NCI-H2029 treated with DMSO at 0.1 percent for 48 hours (cell line): ENCODE data around the gene LRTM2.

Experiments
- DNase-seq: peaks from one replicate; lab custom pipeline; 2025; lab: John Stamatoyannopoulos, UW

The LRTM2 gene

GRCh38 chr12:1864867-1865266 lies 44.5 kb downstream of the LRTM2 start:
- no peak for DNase-seq

GRCh38 chr12:1865284-1865866 lies 45.0 kb downstream of the LRTM2 start:
- DNase-seq: no peak

GRCh38 chr12:1869145-1869544 lies 48.8 kb downstream of the LRTM2 start:
- DNase-seq: no peak

GRCh38 chr12:1870086-1870485 lies 49.7 kb downstream of the LRTM2 start:
- DNase-seq: no peak

GRCh38 chr12:1870998-1871917 lies 50.9 kb downstream of the LRTM2 start:
- no peak for DNase-seq

- DNase-seq: no peak
Measured at GRCh38 chr12:1872001-1872400, 51.6 kb downstream of the LRTM2 start.

- no peak for DNase-seq
Measured at GRCh38 chr12:1872448-1872847, 52.1 kb downstream of the LRTM2 start.

- DNase-seq: no peak
Measured at GRCh38 chr12:1873531-1874510, 53.5 kb downstream of the LRTM2 start.

GRCh38 chr12:1875608-1876007 lies 55.2 kb downstream of the LRTM2 start:
- DNase-seq: no peak

- DNase-seq: no peak
Measured at GRCh38 chr12:1876086-1876485, 55.7 kb downstream of the LRTM2 start.

- no peak for DNase-seq
Measured at GRCh38 chr12:1877169-1877878, 57.0 kb downstream of the LRTM2 start.

- no peak for DNase-seq
Measured at GRCh38 chr12:1878214-1878613, 57.8 kb downstream of the LRTM2 start.

- no peak for DNase-seq
Measured at GRCh38 chr12:1878695-1879094, 58.3 kb downstream of the LRTM2 start.

- DNase-seq: no peak
Measured at GRCh38 chr12:1879633-1880032, 59.3 kb downstream of the LRTM2 start.

GRCh38 chr12:1880153-1880845 lies 59.9 kb downstream of the LRTM2 start:
- no peak for DNase-seq

- DNase-seq: no peak
Measured at GRCh38 chr12:1880876-1881275, 60.5 kb downstream of the LRTM2 start.

GRCh38 chr12:1881301-1881700 lies 60.9 kb downstream of the LRTM2 start:
- DNase-seq: no peak

- no peak for DNase-seq
Measured at GRCh38 chr12:1881936-1882335, 61.6 kb downstream of the LRTM2 start.

GRCh38 chr12:1882405-1882804 lies 62.0 kb downstream of the LRTM2 start:
- DNase-seq: no peak

GRCh38 chr12:1882850-1883470 lies 62.6 kb downstream of the LRTM2 start:
- no peak for DNase-seq

- no peak for DNase-seq
Measured at GRCh38 chr12:1883513-1883912, 63.1 kb downstream of the LRTM2 start.
